ENCODE measurements around the gene AATK.

The AATK gene

DNA sequence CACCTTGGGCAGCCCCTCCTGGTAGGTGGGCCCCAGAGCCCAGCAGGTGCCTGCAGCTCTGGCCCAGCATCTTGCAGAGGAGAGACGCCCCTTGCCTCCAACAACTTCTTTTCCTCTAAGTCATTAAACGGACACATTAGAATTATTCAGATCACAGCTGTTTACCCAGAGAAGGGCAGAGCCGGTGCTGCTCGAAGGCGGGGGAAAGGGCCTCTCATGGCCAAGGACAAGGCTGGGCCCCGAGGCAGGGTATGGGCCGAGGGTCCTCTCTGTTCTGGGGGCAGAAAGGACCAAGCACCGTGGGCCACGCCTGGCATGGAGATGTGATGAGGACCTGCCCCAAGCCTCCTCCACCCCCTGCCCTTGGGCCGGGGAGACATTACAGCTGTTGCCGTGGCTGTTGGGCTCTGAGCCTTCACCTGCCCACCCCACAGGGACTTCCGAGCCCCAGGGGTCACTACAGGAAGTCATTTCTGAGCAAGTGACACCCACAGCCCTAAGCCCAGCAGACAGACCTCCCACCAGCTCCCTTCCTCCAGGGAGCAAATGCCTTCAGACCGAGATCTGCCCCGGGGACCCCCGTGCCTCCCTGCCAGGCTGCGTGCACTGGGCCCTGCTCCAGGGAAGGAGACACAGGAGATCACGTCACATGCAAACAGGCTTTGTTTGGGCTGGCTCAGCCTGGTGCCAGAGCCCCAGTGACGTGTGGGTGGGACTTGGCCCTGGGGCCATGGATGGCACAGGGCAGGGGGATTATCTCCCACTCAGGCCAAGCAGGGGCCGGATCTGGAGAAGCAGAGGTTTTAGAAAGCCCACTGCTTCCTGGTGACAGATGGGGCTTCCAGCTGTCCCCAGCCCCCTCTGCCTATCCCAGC is 1.4 kb downstream of the AATK start:
- no peak overlapping the region for H3K27ac ChIP-seq
- TF ChIP-seq, protein P1, sequence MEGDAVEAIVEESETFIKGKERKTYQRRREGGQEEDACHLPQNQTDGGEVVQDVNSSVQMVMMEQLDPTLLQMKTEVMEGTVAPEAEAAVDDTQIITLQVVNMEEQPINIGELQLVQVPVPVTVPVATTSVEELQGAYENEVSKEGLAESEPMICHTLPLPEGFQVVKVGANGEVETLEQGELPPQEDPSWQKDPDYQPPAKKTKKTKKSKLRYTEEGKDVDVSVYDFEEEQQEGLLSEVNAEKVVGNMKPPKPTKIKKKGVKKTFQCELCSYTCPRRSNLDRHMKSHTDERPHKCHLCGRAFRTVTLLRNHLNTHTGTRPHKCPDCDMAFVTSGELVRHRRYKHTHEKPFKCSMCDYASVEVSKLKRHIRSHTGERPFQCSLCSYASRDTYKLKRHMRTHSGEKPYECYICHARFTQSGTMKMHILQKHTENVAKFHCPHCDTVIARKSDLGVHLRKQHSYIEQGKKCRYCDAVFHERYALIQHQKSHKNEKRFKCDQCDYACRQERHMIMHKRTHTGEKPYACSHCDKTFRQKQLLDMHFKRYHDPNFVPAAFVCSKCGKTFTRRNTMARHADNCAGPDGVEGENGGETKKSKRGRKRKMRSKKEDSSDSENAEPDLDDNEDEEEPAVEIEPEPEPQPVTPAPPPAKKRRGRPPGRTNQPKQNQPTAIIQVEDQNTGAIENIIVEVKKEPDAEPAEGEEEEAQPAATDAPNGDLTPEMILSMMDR (conservative IDR thresholded peaks at IDR 0.05): no peak
- TF ChIP-seq ZFX (IDR thresholded peaks at IDR 0.05): no peak

DNA sequence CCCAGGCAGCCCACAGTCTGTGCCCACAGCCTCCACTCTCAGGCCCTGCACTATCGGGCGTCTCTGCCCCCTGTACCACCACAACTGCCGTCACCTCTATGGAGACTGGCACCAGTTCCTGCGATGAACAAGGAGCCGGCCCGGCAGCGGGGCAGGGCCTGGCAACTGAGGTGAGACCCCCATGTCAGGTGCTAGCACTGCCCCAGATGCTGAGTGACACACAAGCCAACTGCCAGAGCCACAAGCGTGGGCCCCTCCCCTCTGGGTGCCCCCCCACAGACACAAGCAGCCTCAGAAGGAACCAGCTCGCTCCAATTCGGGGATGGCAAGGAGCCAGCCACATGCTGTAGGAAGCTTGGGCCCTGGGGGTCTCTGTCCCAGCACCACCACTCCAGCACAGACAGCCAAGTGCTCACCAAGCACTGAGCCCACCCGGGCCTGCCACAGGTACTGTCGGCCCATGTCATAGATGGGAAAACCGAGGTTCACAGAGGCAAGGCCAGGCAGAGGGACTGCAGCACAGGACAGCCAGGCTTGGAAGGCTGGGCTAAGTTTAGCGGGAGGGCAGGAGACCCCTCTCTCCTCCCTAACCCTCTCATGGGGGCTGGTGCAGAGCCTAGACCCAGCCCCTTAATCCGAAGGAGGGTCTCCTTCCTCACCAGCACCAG is 2.2 kb downstream of the AATK start:
- no peak overlapping the region for H3K27ac ChIP-seq
- TF ChIP-seq, protein P1 (conservative IDR thresholded peaks at IDR 0.05): no peak
- no peak for TF ChIP-seq ZFX (IDR thresholded peaks at IDR 0.05)

DNA sequence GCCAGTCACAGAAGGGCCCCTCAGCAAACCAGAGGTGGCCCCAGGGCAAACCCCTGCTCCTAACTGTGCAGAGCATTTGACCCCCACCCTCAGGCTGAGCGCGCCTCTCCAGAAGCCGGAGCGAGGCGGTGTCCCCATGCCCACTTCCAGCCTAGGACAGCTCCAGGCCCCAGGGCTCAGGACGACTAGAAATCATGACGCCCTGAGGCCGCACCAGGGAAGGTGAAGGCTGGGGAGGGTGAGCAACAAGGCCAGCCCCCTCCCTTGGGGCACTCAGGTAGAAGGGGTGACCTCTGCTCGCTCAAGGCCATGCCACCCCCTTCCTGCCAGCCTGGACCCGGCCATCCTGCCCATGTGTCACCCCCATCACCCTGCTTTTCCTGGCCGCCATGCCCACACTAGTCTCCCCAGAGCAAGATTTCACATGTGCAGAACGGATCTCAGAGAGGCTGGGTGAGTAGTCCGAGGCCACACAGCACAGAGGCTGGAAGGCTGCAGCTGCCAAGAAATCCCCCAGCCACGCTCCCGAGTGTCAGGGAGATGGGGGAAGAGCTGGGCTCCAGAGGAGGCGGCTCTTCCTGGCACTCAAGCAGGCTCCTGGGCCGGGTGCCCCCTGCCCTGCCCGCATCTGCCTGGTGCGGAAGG is 2.8 kb downstream of the AATK start:
- TF ChIP-seq, protein P1 (conservative IDR thresholded peaks at IDR 0.05): no peak

DNA sequence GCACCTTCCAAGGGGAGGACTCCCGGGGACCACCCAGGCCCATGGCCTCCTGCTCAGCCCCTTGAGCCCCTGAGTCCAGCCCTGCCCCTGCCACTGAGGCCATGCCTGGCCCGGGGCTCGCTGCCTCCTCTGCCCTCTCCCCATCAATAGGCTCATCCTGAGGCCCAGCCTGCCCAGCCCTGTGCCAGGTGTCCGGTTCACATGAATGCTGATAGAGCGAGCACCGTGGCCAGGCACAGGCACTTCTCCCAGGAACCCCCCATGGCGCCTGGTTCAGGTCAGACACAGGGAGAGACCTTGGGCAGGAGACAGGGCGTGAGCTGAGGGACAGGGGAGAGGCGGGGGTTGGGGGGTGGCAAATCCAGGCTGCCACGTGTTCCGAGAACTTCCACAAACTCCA is 3.5 kb downstream of the AATK start:
- TF ChIP-seq ZFX (IDR thresholded peaks at IDR 0.05): no peak
- TF ChIP-seq, protein P1 (conservative IDR thresholded peaks at IDR 0.05): no peak
- H3K27ac ChIP-seq: no peak overlapping the region

More for the DNA sequence above, 2.8 kb downstream of the AATK start:
- no peak overlapping the region for H3K27ac ChIP-seq

DNA sequence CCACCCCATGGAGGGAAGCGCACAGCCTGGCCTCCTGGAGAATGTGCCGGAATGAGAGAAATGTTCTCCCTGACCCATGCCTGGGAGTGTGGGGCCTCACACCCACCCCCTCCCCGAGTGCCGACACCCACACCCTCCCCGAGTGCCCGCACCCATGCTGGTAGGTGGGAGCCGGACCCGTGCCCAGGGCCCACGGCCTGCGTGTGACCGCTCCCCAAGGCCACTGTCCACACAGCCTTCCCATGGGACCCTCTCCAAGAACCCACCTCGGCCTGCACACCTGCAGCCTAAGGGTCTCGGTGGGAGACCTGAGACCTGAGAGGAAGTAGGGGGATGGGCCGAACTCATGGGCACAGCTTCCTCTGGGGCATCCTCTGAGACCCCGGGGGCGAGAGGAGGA is 4.0 kb downstream of the AATK start:
- no peak overlapping the region for H3K27ac ChIP-seq
- TF ChIP-seq, protein P1 (conservative IDR thresholded peaks at IDR 0.05): no peak
- no peak for TF ChIP-seq ZFX (IDR thresholded peaks at IDR 0.05)

DNA sequence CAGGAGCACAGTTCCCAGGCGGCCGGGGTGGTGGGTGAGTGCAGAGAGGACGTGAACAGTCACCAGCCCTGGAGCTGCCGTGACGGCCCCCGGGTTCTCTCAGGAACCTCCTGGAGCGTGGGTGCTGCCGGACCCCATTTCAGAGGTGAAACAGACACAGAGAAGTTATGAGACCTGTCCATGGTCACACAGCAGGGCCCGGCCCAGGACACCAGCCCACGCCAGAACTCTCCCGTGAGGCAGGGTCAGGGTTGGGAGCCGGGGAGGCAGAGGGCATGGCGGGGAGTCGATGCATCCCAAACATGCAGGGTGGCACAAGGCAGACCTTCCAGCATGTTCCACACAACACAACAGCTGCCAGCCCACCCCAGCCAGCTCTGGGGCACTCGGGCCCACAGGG is 4.5 kb downstream of the AATK start:
- no peak for TF ChIP-seq ZFX (IDR thresholded peaks at IDR 0.05)
- TF ChIP-seq, protein P1 (conservative IDR thresholded peaks at IDR 0.05): no peak
- no peak overlapping the region for H3K27ac ChIP-seq

Data from C4-2B (cell line).